OCI-LY3 (cell line): ENCODE measurements around the gene CENPS.

Experiments
- H2AFZ ChIP-seq: fragments of 200-600, 300-600 bp; shearing (Covaris generic); 2 replicates; pipeline ENCODE4 v1.6.0; 2014; ENCODE audit warnings: antibody characterized with exemption, low read depth, low read length
- H3K27ac ChIP-seq: fragments of 200-600, 300-600 bp; sonication (generic); 2 replicates; pipeline ENCODE4 v1.5.1; 2014; ENCODE audit warnings: mild to moderate bottlenecking, low read length, moderate library complexity, mixed read lengths
- H3K27me3 ChIP-seq: fragments of 200-600, 300-600 bp; sonication (generic); 2 replicates; pipeline ENCODE4 v1.6.1; 2014; ENCODE audit warnings: low read depth, low read length, mixed read lengths
- H3K36me3 ChIP-seq: fragments of 200-600, 300-600 bp; sonication (generic); replicated peaks from 2 replicates; pipeline ENCODE3; 2014; ENCODE audit warnings: low read depth, low read length, mixed read lengths
- H3K4me1 ChIP-seq: fragments of 300-600, 200-600 bp; sonication (generic); 2 replicates; pipeline ENCODE4 v1.6.1; 2014; ENCODE audit warnings: low read length, mixed read lengths
- H3K4me2 ChIP-seq: fragments of 200-600, 300-600 bp; sonication (generic); 2 replicates; pipeline ENCODE4 v1.6.1; 2014; ENCODE audit warnings: low read length, mixed read lengths
- H3K4me3 ChIP-seq: fragments of 300-600, 200-600 bp; sonication (generic); 2 replicates; pipeline ENCODE4 v1.5.1; 2014; ENCODE audit warnings: antibody characterized with exemption, mild to moderate bottlenecking, low read length, moderate library complexity
- H3K79me2 ChIP-seq: fragments of 300-600, 200-600 bp; shearing (Covaris generic); 2 replicates; pipeline ENCODE4 v1.6.1; 2014; ENCODE audit warnings: mild to moderate bottlenecking, low read length, mixed read lengths
- H3K9ac ChIP-seq: fragments of 300-600, 200-600 bp; shearing (Covaris generic); 2 replicates; pipeline ENCODE4 v1.6.0; 2014; ENCODE audit warnings: mild to moderate bottlenecking, low read length, moderate library complexity
- H3K9me3 ChIP-seq: fragments of 200-600, 300-600 bp; shearing (Covaris generic); 2 replicates; pipeline ENCODE4 v1.6.1; 2014; ENCODE audit warnings: low read length, mixed read lengths; ENCODE audit not compliant: insufficient read depth
- H4K20me1 ChIP-seq: fragments of 200-600, 300-600 bp; sonication (generic); 2 replicates; pipeline ENCODE4 v1.6.1; 2016; ENCODE audit warnings: low read length, mixed read lengths; ENCODE audit not compliant: insufficient read depth
- CTCF ChIP-seq: fragments of 200-600, 300-600 bp; sonication (generic); IDR thresholded peaks from 2 replicates; pipeline ENCODE4 v1.5.1; 2014; ENCODE audit warnings: antibody characterized with exemption, low read length, low read depth
- EZH2phosphoT487 ChIP-seq: fragments of 200-600 bp; shearing (Covaris generic); IDR thresholded peaks from 2 replicates; pipeline ENCODE4 v1.6.1; 2018; ENCODE audit warnings: antibody characterized with exemption, mixed run types, low read depth

The CENPS gene

GRCh38 chr1:10399444-10399941, 30.7 kb upstream of the CENPS start:
- H2AFZ ChIP-seq = no peak overlapping the region

GRCh38 chr1:10400013-10400412, 30.2 kb upstream of the CENPS start:
- TF ChIP-seq CTCF = no peak
- TF ChIP-seq EZH2phosphoT487 = no peak
- Histone ChIP-seq H2AFZ (no peak overlapping the region), H3K9me3 (no peaks in the 10 kb centered on the region), H3K79me2 (peaks cover 27% of the 10 kb centered on the region), H3K9ac (peak overlapping the region; percentile 71), H3K27me3 (no peaks in the 10 kb centered on the region), H3K4me2 (peak overlapping the region; percentile 94), H3K27ac (no peak overlapping the region), H3K4me3 (peak overlapping the region; percentile 89), H4K20me1 (no peaks in the 10 kb centered on the region), H3K4me1 (peaks cover 7% of the 10 kb centered on the region), H3K36me3 (peaks cover 7% of the 10 kb centered on the region)

More at GRCh38 chr1:10399444-10399941, 30.7 kb upstream of the CENPS start:
- H3K27ac ChIP-seq = peak overlapping the region; percentile 58
- H3K9ac ChIP-seq = peak overlapping the region; percentile 71
- H3K27me3 ChIP-seq = no peaks in the 10 kb centered on the region
- no peaks in the 10 kb centered on the region for H3K9me3 ChIP-seq
- peak overlapping the region; percentile 94 for H3K4me2 ChIP-seq
- H4K20me1 ChIP-seq = no peaks in the 10 kb centered on the region
- H3K4me1 ChIP-seq = peaks cover 7% of the 10 kb centered on the region
- H3K79me2 ChIP-seq = peaks cover 27% of the 10 kb centered on the region
- peaks cover 7% of the 10 kb centered on the region for H3K36me3 ChIP-seq
- H3K4me3 ChIP-seq = peak overlapping the region; percentile 89
- TF ChIP-seq EZH2phosphoT487 (no peak), CTCF (no peak)

- Histone ChIP-seq H3K9ac (no peak overlapping the region), H3K9me3 (no peaks in the 10 kb centered on the region), H3K36me3 (peaks cover 7% of the 10 kb centered on the region), H3K79me2 (peaks cover 27% of the 10 kb centered on the region), H3K4me2 (no peak overlapping the region), H3K4me3 (no peak overlapping the region), H3K4me1 (peaks cover 7% of the 10 kb centered on the region), H3K27ac (no peak overlapping the region), H3K27me3 (no peaks in the 10 kb centered on the region), H2AFZ (no peak overlapping the region), H4K20me1 (no peaks in the 10 kb centered on the region)
- TF ChIP-seq CTCF (no peak), EZH2phosphoT487 (no peak)
These were observed 29.0 kb upstream of the CENPS start for GRCh38 chr1:10401281-10401680.

- TF ChIP-seq CTCF (no peak), EZH2phosphoT487 (no peak)
- Histone ChIP-seq H3K4me2 (no peak overlapping the region), H3K27me3 (no peaks in the 10 kb centered on the region), H3K9me3 (no peaks in the 10 kb centered on the region), H3K4me1 (peaks cover 7% of the 10 kb centered on the region), H3K36me3 (peaks cover 7% of the 10 kb centered on the region), H3K79me2 (peaks cover 27% of the 10 kb centered on the region), H4K20me1 (no peaks in the 10 kb centered on the region), H3K4me3 (no peak overlapping the region), H3K27ac (no peak overlapping the region), H2AFZ (no peak overlapping the region), H3K9ac (no peak overlapping the region)
These were observed 27.4 kb upstream of the CENPS start for GRCh38 chr1:10402729-10403274.
